ENCODE data around the gene NIPAL3. TPM values are rescaled to one million over a fixed set of nuclear protein-coding genes. Genes with fewer than 3 reads are reported as not detected.

NIPAL3 gene
- total and polyA plus RNA-seq, 2 donors (not counting 3 experiments of a cell fraction or from before 2014, with no cell fraction given): 15.5 to 16.0 TPM

DNA sequence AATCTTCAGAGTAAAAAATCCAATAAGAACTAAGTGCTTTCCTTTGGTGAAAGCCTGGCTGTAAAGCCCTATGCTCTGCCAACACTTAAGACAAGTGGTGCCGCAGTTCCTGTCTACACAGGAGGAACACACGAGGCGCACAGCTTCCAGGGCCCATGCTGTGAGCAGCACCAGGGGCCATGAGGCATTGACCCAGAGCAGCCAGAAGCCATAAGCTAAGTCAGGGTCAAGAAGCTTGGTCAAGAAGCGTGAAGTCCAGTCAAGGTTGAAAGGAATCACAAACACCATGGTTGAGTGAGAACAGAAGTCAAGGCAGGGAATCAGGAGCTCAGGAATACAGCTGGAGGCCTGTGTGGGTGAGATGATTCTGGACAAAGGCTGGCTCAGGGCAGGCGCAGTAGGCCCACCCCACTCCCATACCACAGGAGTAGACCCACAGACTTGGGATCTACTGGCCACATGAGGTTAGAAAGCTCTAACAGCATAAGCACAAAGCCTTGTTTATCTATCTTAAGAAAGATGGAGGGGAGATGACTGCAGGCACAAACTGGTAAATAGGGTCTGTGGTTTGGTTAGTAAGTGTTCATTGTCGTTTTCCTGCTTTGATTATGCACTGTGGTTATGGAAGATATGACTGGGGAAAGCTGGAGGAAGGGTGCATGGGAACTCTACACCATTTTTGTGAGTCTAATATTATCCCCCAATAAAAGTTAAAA lies 44.1 kb downstream of the NIPAL3 start:
- intact Hi-C loops (cut with micrococcal nuclease): no loop called here
- Histone ChIP-seq H4K20me1 (replicated peaks; ENCODE audit: control insufficient read depth, extremely low read depth, insufficient read depth, low read length) (no peaks in the 10 kb centered on the region), H2AFZ (ENCODE audit: low read depth, low read length) (no peak overlapping the region), H3K9me3 (replicated peaks; ENCODE audit: control insufficient read depth, insufficient read depth, low read length) (no peaks in the 10 kb centered on the region), H3K27ac (ENCODE audit: insufficient read depth, low read depth, low read length) (no peak overlapping the region), H3K27me3 (ENCODE audit: control insufficient read depth in 2 of 2, insufficient read depth in 2 of 2, low read length in 2 of 2) (no peaks in the 10 kb centered on the region), H3K9me1 (replicated peaks; ENCODE audit: control insufficient read depth, extremely low read depth, insufficient read depth, low read length) (no peaks in the 10 kb centered on the region), H3K4me2 (ENCODE audit: insufficient read depth, low read length) (no peak overlapping the region), H3K79me2 (ENCODE audit: control insufficient read depth, insufficient read depth, low read length) (no peaks in the 10 kb centered on the region), H3K4me3 (replicated peaks in 1 of 3; ENCODE audit: insufficient read depth in 1 of 3, low read depth in 1 of 3, low read length in 3 of 3) (no peak overlapping the region), H3K4me1 (ENCODE audit: control insufficient read depth, extremely low read depth, insufficient read depth, low read length) (no peaks in the 10 kb centered on the region), H3K36me3 (ENCODE audit: control insufficient read depth in 2 of 2, extremely low read depth in 1 of 2, insufficient read depth in 2 of 2, low read length in 2 of 2) (no peaks in the 10 kb centered on the region), H3K9ac (replicated peaks; ENCODE audit: extremely low read depth, insufficient read depth, low read length) (no peak overlapping the region)
- no TSS peak for BruUV-seq (replicated peaks)
- CTCF ChIA-PET: interaction anchor here (1.0 to 1.2 kb wide), 3 partner anchors 16 to 257 kb away, joined by 3 to 4 read pairs (median 3); no protein-coding TSS in a partner anchor
- no peak for FAIRE-seq
- TF ChIP-seq EZH2 (IDR thresholded peaks at IDR 0.05; ENCODE audit: borderline replicate concordance, low read depth, low read length, severe bottlenecking) (no peak), POLR2AphosphoS5 (IDR thresholded peaks at IDR 0.05; ENCODE audit: insufficient read depth, low read depth, low read length) (no peak), FOS (IDR thresholded peaks at IDR 0.05; ENCODE audit: borderline replicate concordance, insufficient read depth, low read length) (no peak), MYC (IDR thresholded peaks at IDR 0.05; ENCODE audit: low read depth, low read length) (no peak), GATA2 (IDR thresholded peaks at IDR 0.05; ENCODE audit: insufficient read depth, insufficient read length, low read depth, low read length) (no peak), JUN (IDR thresholded peaks at IDR 0.05; ENCODE audit: borderline replicate concordance, insufficient read depth, insufficient read length, low read depth) (no peak), POLR2A (IDR thresholded peaks at IDR 0.05; ENCODE audit: low read depth, low read length) (no peak)
- TF ChIP-seq, protein P1, sequence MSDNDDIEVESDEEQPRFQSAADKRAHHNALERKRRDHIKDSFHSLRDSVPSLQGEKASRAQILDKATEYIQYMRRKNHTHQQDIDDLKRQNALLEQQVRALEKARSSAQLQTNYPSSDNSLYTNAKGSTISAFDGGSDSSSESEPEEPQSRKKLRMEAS (IDR thresholded peaks at IDR 0.05; ENCODE audit: insufficient read depth, insufficient read length): no peak
- TF ChIP-seq, protein P2, sequence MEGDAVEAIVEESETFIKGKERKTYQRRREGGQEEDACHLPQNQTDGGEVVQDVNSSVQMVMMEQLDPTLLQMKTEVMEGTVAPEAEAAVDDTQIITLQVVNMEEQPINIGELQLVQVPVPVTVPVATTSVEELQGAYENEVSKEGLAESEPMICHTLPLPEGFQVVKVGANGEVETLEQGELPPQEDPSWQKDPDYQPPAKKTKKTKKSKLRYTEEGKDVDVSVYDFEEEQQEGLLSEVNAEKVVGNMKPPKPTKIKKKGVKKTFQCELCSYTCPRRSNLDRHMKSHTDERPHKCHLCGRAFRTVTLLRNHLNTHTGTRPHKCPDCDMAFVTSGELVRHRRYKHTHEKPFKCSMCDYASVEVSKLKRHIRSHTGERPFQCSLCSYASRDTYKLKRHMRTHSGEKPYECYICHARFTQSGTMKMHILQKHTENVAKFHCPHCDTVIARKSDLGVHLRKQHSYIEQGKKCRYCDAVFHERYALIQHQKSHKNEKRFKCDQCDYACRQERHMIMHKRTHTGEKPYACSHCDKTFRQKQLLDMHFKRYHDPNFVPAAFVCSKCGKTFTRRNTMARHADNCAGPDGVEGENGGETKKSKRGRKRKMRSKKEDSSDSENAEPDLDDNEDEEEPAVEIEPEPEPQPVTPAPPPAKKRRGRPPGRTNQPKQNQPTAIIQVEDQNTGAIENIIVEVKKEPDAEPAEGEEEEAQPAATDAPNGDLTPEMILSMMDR (IDR thresholded peaks at IDR 0.05; ENCODE audit: extremely low read depth in 1 of 2, insufficient read depth in 1 of 2, low read depth in 1 of 2, low read length in 2 of 2): no peak
- no peak for DNase-seq (ENCODE audit: low read depth, low spot score)
- dilution Hi-C loops (cut with MboI; ENCODE audit: extremely low pct_ligation_motif_present, low sequenced_read_pairs): no loop called here
- POLR2A ChIA-PET: interaction anchor here (0.7 kb wide), 1 partner anchor 143 kb away, joined by 3 read pairs; no protein-coding TSS in a partner anchor
